Colon (tissue), 2 donors: Measurements from ENCODE around the gene HTT-AS.

Source experiments
- FAIRE-seq: peaks from 2 replicates; lab custom pipeline; 2012; peaks lifted over from hg19 to GRCh38; lab: Jason Lieb, UNC
- donor health status: control.
- donor health status: control.

Gene HTT-AS

GRCh38 chr4:3030566-3031356 is 43.6 kb downstream of the HTT-AS start:
- FAIRE-seq: no peak

GRCh38 chr4:3029464-3029863 is 44.9 kb downstream of the HTT-AS start:
- FAIRE-seq: no peak

DNA sequence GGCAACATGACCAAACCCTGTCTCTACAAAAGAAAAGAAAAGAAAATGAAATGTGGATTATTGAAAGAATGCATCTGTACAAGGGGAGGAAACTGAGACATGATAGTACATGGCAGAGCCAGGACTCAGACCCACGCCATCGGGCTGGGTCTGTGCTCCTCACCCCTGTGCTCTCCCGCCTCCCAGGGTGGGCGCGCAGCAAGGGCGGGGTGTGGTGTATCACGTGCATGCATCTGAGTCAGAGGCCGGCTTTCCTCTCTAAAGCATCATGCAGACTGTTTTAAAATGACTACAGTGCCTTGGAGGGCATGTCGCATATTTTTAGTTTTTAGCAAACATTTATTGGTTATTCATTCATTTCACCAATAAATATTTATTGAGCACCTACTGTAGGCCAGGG is 47.8 kb downstream of the HTT-AS start:
- FAIRE-seq: no peak

DNA sequence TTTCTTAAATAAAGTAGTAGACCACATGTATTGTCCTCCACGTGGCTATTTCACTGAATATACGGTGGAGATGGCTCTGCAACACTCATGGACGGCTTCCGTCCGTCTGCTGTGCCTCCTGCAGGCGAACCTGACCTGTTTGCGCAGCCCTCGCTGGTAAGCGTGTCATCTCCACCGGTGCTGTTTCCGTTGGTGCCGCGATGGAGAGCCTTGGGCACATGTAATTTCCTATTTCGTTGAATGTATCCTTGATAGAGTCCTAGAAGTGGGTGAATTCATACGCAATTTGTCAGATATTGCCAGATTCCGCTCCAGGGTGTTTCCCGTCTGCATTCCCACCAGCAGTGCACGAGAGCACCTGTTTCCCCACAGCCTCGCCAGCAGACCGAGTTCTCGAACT is 48.5 kb downstream of the HTT-AS start:
- no peak for FAIRE-seq

- FAIRE-seq: no peak
These were observed 51.7 kb downstream of the HTT-AS start for GRCh38 chr4:3022651-3023050.

DNA sequence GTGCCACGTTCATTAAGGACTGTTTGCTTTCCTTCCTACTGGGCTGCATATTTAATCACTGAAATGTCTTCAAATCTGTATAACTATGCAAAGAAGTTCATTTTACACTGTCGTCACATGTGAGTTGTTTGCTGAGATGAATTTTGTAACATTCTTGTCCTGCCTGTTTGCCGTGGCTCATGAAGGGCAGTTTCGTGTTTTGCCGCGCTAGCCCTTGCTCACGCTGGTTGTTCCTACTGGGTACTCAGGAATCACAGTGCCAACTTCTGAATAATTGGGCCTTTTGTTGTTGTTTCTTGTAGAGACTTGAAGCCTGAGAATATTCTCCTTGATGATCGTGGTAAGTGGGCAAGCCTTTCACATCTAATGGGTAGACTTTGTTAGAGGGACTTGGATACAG is 52.2 kb downstream of the HTT-AS start:
- FAIRE-seq: no peak

DNA sequence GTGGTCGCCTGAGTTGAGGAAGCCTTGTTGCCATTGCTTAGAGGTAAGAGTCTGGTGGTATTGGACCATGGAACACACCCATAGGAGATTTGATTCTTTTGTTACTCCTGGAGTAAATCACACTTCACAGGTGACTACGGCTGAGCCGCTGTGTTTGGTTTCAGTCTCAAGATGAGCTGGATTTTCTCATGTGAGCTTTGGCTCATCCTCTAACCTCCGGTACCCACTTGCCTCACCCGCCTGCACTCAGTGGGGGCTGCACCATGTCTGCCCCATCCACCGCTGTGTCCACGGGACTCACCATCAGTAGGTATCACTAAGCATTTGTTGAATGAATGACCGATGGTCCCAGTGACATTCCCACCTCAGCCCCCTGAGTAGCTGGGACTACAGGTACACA is 52.7 kb downstream of the HTT-AS start:
- FAIRE-seq: no peak

GRCh38 chr4:3021127-3021526 is 53.2 kb downstream of the HTT-AS start:
- no peak for FAIRE-seq

- FAIRE-seq: no peak
These were observed 55.0 kb downstream of the HTT-AS start for GRCh38 chr4:3019145-3019846.

DNA sequence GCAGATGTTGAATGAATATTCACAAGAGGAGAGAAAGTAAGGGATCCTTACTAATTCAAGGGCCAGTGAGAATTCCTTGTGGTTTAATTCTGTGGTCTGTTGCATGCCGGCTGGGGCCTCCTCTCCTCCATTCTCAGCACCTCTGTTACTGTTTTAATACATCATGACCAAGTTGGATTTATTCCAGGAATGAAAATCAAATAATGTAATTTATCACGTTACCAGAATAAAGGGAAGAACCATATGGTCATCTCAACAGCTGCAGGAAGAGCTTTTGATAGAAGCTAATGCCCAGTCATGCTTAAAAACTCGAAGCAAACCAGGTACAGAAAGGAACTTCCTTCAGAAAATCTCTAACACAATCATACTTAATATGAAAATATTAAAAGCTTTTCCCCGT is 56.8 kb downstream of the HTT-AS start:
- no peak for FAIRE-seq

DNA sequence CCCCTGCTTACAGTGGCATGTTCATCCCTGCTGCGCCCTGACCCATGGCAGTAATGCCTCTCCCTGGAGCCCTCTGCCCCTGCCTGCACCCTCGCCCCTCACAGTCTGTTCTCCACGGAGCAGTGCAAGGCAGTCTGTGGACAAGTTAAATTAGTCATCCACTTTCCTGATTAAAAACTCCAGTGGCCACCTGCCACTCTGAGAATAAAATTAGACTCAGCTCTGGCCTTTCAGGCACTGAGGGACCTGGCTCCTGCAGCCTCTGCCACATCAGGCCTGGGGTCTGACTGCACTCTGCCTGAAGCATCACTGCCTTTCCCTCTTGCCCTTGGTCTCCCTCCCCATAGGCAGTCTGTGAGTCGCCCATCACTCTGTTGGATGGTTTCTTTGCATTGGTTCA is 57.4 kb downstream of the HTT-AS start:
- no peak for FAIRE-seq

GRCh38 chr4:3013839-3014350 is 60.4 kb downstream of the HTT-AS start:
- no peak for FAIRE-seq
